ENCODE measurements around the gene STARD4.

STARD4 gene

GRCh38 chr5:111548992-111549649, 36.8 kb upstream of the STARD4 start:
- in situ Hi-C loops (cut with HindIII; ENCODE audit: low sequenced_read_pairs): no loop called here
- DNase-seq (ENCODE audit: low read depth, low spot score): no peak
- TF ChIP-seq CTCF (IDR thresholded peaks at IDR 0.05; ENCODE audit: low read depth, low read length): no peak
- no peak overlapping the region for H3K4me3 ChIP-seq (ENCODE audit: low read depth, low read length)

- in situ Hi-C loops (cut with HindIII; ENCODE audit: low sequenced_read_pairs): no loop called here
- no peak for TF ChIP-seq CTCF (IDR thresholded peaks at IDR 0.05; ENCODE audit: low read depth, low read length)
- no peak overlapping the region for H3K4me3 ChIP-seq (ENCODE audit: low read depth, low read length)
- DNase-seq (ENCODE audit: low read depth, low spot score): no peak
These were observed 36.1 kb upstream of the STARD4 start for GRCh38 chr5:111548348-111548950.

- TF ChIP-seq CTCF (IDR thresholded peaks at IDR 0.05; ENCODE audit: low read depth, low read length): no peak
- H3K4me3 ChIP-seq (ENCODE audit: low read depth, low read length): no peak overlapping the region
- DNase-seq (ENCODE audit: low read depth, low spot score): no peak
- in situ Hi-C loops (cut with HindIII; ENCODE audit: low sequenced_read_pairs): no loop called here
These were observed 32.7 kb upstream of the STARD4 start for GRCh38 chr5:111545031-111545430.

- TF ChIP-seq CTCF (IDR thresholded peaks at IDR 0.05; ENCODE audit: low read depth, low read length): no peak
- peak; percentile 38 for DNase-seq (ENCODE audit: low read depth, low spot score)
- in situ Hi-C loops (cut with HindIII; ENCODE audit: low sequenced_read_pairs): no loop called here
- no peak overlapping the region for H3K4me3 ChIP-seq (ENCODE audit: low read depth, low read length)
These were observed 25.0 kb upstream of the STARD4 start for GRCh38 chr5:111537141-111538024.

- TF ChIP-seq CTCF (IDR thresholded peaks at IDR 0.05; ENCODE audit: low read depth, low read length): no peak
- no peak overlapping the region for H3K4me3 ChIP-seq (ENCODE audit: low read depth, low read length)
- in situ Hi-C loops (cut with HindIII; ENCODE audit: low sequenced_read_pairs): no loop called here
- DNase-seq (ENCODE audit: low read depth, low spot score): no peak
These were observed 23.7 kb upstream of the STARD4 start for GRCh38 chr5:111535879-111536549.

- H3K4me3 ChIP-seq (ENCODE audit: low read depth, low read length): no peak overlapping the region
- TF ChIP-seq CTCF (IDR thresholded peaks at IDR 0.05; ENCODE audit: low read depth, low read length): no peak
- DNase-seq (ENCODE audit: low read depth, low spot score): no peak
- in situ Hi-C loops (cut with HindIII; ENCODE audit: low sequenced_read_pairs): no loop called here
These were observed 20.7 kb upstream of the STARD4 start for GRCh38 chr5:111532886-111533582.

All from astrocyte of the spinal cord (primary cell).